Measurements from ENCODE around the gene RPL19.

DNA sequence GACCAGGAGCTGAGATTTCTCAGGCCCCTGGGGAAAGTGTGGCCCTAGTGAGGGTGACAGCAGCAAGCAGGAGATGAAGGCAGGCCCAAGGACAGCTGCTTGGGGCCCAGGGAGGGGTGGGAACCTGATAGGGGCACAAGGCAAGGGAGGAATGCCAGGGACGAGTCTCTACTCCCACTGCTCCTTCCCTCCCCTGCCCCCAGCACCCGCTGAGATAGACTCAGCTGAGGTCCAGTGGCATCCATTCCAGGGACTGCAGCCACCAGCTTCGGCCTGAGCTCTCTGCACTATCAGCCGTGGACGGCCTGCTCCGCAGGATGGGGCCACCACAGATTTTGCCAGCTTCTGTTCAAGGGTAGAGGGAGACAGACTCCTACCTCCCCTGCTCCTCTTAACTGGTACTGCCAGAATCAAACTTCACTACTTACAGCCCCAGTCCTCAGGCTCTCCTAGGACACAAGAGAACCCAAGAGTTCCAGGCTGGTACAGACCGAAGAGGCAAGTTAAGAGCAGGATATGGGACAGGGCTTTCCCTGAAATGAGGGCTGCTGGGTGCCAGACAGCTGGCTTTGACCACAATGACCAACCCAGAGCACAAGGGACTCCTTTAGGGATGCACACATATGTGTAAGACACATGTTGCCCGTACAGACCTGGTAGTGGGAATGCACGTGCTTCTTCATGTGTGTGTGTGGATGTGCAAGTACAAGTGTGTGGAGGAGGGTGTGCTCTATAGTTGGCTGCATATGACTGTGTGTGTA, 8.2 kb upstream of the RPL19 start:
- TF ChIP-seq FOXM1 (IDR thresholded peaks at IDR 0.05; ENCODE audit: borderline replicate concordance) (no peak), LEF1 (IDR thresholded peaks at IDR 0.05; ENCODE audit: borderline replicate concordance) (no peak), NFRKB (IDR thresholded peaks at IDR 0.05) (no peak), TARDBP (IDR thresholded peaks at IDR 0.05) (no peak), FOXK2 (IDR thresholded peaks at IDR 0.05) (no peak), SP1 (IDR thresholded peaks at IDR 0.05) (no peak), L3MBTL2 (conservative IDR thresholded peaks at IDR 0.05) (no peak), FOXA1 (IDR thresholded peaks at IDR 0.05) (no peak), ELF4 (IDR thresholded peaks at IDR 0.05) (no peak), BHLHE40 (IDR thresholded peaks at IDR 0.05; ENCODE audit: borderline replicate concordance) (no peak), ARNT (IDR thresholded peaks at IDR 0.05) (no peak), HDGF (IDR thresholded peaks at IDR 0.05; ENCODE audit: borderline replicate concordance) (no peak)
- TF ChIP-seq, protein P1, sequence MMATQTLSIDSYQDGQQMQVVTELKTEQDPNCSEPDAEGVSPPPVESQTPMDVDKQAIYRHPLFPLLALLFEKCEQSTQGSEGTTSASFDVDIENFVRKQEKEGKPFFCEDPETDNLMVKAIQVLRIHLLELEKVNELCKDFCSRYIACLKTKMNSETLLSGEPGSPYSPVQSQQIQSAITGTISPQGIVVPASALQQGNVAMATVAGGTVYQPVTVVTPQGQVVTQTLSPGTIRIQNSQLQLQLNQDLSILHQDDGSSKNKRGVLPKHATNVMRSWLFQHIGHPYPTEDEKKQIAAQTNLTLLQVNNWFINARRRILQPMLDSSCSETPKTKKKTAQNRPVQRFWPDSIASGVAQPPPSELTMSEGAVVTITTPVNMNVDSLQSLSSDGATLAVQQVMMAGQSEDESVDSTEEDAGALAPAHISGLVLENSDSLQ (IDR thresholded peaks at IDR 0.05): no peak
